ENCODE measurements around the gene ZNF366. TPM values are rescaled to one million over a fixed set of nuclear protein-coding genes. Genes with fewer than 3 reads are reported as not detected.

ZNF366 gene
- total and polyA plus RNA-seq, 8 donors, result 0.26 to 1.0 (median 0.52) TPM

DNA sequence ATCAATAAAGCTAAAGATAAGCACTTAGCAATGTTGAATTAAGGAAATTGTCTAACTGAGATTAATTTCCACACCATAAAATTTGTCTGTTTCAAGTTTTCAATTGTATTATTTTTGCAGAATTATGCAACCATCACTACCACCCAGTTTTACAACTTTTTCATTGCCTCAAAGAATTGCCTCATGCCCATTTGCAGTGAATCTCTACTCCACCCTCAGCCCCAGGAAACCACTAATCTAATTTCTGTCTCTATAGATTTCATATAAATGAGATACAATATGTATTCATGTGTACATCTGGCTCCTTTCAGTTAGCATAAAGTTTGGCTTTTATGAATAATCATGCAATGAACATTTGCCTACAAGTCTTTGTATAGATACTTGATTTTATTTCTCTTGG is 114.2 kb downstream of the ZNF366 start:
- no peaks in the 10 kb centered on the region for H3K36me3 ChIP-seq
- no peak overlapping the region for H3K4me3 ChIP-seq
- intact Hi-C loops (cut with DNase I), result loop anchor here in 1 of 3 donors (10.0 kb wide), 1 partner anchor 132 kb away; no protein-coding TSS in a partner anchor
- peaks cover 3 to 11% (median 10%) of the 10 kb centered on the region in 3 donors for H3K4me1 ChIP-seq
- no peak for FAIRE-seq
- H3K27ac ChIP-seq, result no peak overlapping the region
- no peaks in the 10 kb centered on the region for H3K27me3 ChIP-seq
- no peaks in the 10 kb centered on the region for H3K9me3 ChIP-seq
- ATAC-seq, result no peak
- no peak for DNase-seq
- no peak for TF ChIP-seq CTCF (IDR thresholded peaks at IDR 0.05)

Other genes with a start within 250 kb of the ZNF366 start
- 10 to 100 TPM; 17.3 to 28.0 (median 23.8) TPM for gene MRPS27, start 187.2 kb downstream of the ZNF366 start, total RNA-seq
- 10 to 100 TPM in 1 of 2 donors, 1 to 10 TPM in 1; 9.4 to 17.4 TPM for gene MRPS27, start 187.2 kb downstream of the ZNF366 start, polyA plus RNA-seq
- gene PTCD2, start 187.0 kb downstream of the ZNF366 start, total RNA-seq, result 1 to 10 TPM; 2.2 to 5.3 (median 2.8) TPM
- gene PTCD2, start 187.0 kb downstream of the ZNF366 start, polyA plus RNA-seq, result 1 to 10 TPM in 1 of 2 donors, under 1 TPM in 1; 0.80 to 2.5 TPM

All from pancreas (tissue), 10 donors.